Activated naive CD8-positive, alpha-beta T cell treated with anti-CD3 and anti-CD28 coated beads, Interleukin-2, amount 50 U/mL, for 24 hours (primary cell): ENCODE results near the gene PTPRT.

Experiments used
- ATAC-seq: fragments of 150-1000 bp; cut with Tn5 transposase; one replicate; pipeline ENCODE4 v1.10.0; 2021
- DNase-seq: peaks from one replicate; pipeline ENCODE4 v3.0.0; 2021
- H3K27ac Mint-ChIP-seq: one replicate; pipeline ENCODE4 v1.8.0; 2021; ENCODE audit warnings: mild to moderate bottlenecking, mixed read lengths
- H3K27me3 Mint-ChIP-seq: one replicate; pipeline ENCODE4 v1.8.0; 2021; ENCODE audit warnings: mixed read lengths
- H3K36me3 Mint-ChIP-seq: one replicate; pipeline ENCODE4 v1.8.0; 2021; ENCODE audit warnings: low read depth, mixed read lengths
- H3K4me1 Mint-ChIP-seq: one replicate; pipeline ENCODE4 v1.8.0; 2021; ENCODE audit warnings: mixed read lengths
- H3K4me3 Mint-ChIP-seq: one replicate; pipeline ENCODE4 v1.8.0; 2021; ENCODE audit warnings: mild to moderate bottlenecking, moderate library complexity, mixed read lengths
- H3K9me3 Mint-ChIP-seq: one replicate; pipeline ENCODE4 v1.8.0; 2021; ENCODE audit warnings: mixed read lengths

PTPRT gene

GRCh38 chr20:42576167-42576566, 613.5 kb downstream of the PTPRT start:
- no peak for DNase-seq
- no peak overlapping the region for H3K4me3 Mint-ChIP-seq
- no peak for ATAC-seq
- H3K36me3 Mint-ChIP-seq: no peaks in the 10 kb centered on the region
- H3K4me1 Mint-ChIP-seq: no peaks in the 10 kb centered on the region
- H3K27me3 Mint-ChIP-seq: no peaks in the 10 kb centered on the region
- H3K9me3 Mint-ChIP-seq: peaks cover 2% of the 10 kb centered on the region
- H3K27ac Mint-ChIP-seq: no peak overlapping the region

- Mint-ChIP-seq H3K27me3 (no peaks in the 10 kb centered on the region), H3K4me1 (no peaks in the 10 kb centered on the region), H3K36me3 (no peaks in the 10 kb centered on the region), H3K4me3 (no peak overlapping the region), H3K27ac (no peak overlapping the region), H3K9me3 (peaks cover 6% of the 10 kb centered on the region)
- DNase-seq: no peak
- no peak for ATAC-seq
Observed at GRCh38 chr20:42572320-42573016, 617.2 kb downstream of the PTPRT start.

- DNase-seq (no peak), ATAC-seq (no peak)
- Mint-ChIP-seq H3K9me3 (peaks cover 6% of the 10 kb centered on the region), H3K27me3 (no peaks in the 10 kb centered on the region), H3K36me3 (no peaks in the 10 kb centered on the region), H3K4me1 (no peaks in the 10 kb centered on the region), H3K4me3 (no peak overlapping the region), H3K27ac (no peak overlapping the region)
Observed at GRCh38 chr20:42567409-42567808, 622.3 kb downstream of the PTPRT start.

GRCh38 chr20:42565235-42565995, 624.3 kb downstream of the PTPRT start:
- H3K4me1 Mint-ChIP-seq: no peaks in the 10 kb centered on the region
- H3K27ac Mint-ChIP-seq: no peak overlapping the region
- no peaks in the 10 kb centered on the region for H3K36me3 Mint-ChIP-seq

GRCh38 chr20:42559665-42560064, 630.0 kb downstream of the PTPRT start:
- ATAC-seq (no peak), DNase-seq (no peak)
- Mint-ChIP-seq H3K27ac (no peak overlapping the region), H3K9me3 (no peaks in the 10 kb centered on the region), H3K4me3 (no peak overlapping the region), H3K27me3 (peaks cover 2% of the 10 kb centered on the region), H3K4me1 (no peaks in the 10 kb centered on the region), H3K36me3 (no peaks in the 10 kb centered on the region)

More at GRCh38 chr20:42565235-42565995, 624.3 kb downstream of the PTPRT start:
- no peak for DNase-seq
- no peak for ATAC-seq
- Mint-ChIP-seq H3K4me3 (no peak overlapping the region), H3K9me3 (no peaks in the 10 kb centered on the region), H3K27me3 (peaks cover 2% of the 10 kb centered on the region)

GRCh38 chr20:42556575-42556974, 633.1 kb downstream of the PTPRT start:
- H3K27ac Mint-ChIP-seq: no peak overlapping the region
- H3K9me3 Mint-ChIP-seq: no peaks in the 10 kb centered on the region
- no peak for ATAC-seq
- no peaks in the 10 kb centered on the region for H3K36me3 Mint-ChIP-seq
- no peak overlapping the region for H3K4me3 Mint-ChIP-seq
- H3K4me1 Mint-ChIP-seq: no peaks in the 10 kb centered on the region
- no peaks in the 10 kb centered on the region for H3K27me3 Mint-ChIP-seq
- DNase-seq: no peak

- no peak overlapping the region for H3K27ac Mint-ChIP-seq
- H3K36me3 Mint-ChIP-seq: no peaks in the 10 kb centered on the region
- H3K4me1 Mint-ChIP-seq: no peaks in the 10 kb centered on the region
- no peaks in the 10 kb centered on the region for H3K9me3 Mint-ChIP-seq
- no peak overlapping the region for H3K4me3 Mint-ChIP-seq
- no peak for ATAC-seq
- H3K27me3 Mint-ChIP-seq: no peaks in the 10 kb centered on the region
- DNase-seq: no peak
Observed at GRCh38 chr20:42553374-42553773, 636.3 kb downstream of the PTPRT start.

- ATAC-seq (no peak), DNase-seq (no peak)
- Mint-ChIP-seq H3K9me3 (no peaks in the 10 kb centered on the region), H3K27ac (no peak overlapping the region), H3K4me1 (no peaks in the 10 kb centered on the region), H3K36me3 (no peaks in the 10 kb centered on the region), H3K27me3 (no peaks in the 10 kb centered on the region), H3K4me3 (no peak overlapping the region)
Observed at GRCh38 chr20:42549496-42549895, 640.2 kb downstream of the PTPRT start.

GRCh38 chr20:42544926-42545325, 644.8 kb downstream of the PTPRT start:
- Mint-ChIP-seq H3K27me3 (no peaks in the 10 kb centered on the region), H3K9me3 (peaks cover 3% of the 10 kb centered on the region), H3K4me1 (no peaks in the 10 kb centered on the region), H3K4me3 (no peak overlapping the region), H3K36me3 (no peaks in the 10 kb centered on the region), H3K27ac (no peak overlapping the region)
- DNase-seq (no peak), ATAC-seq (no peak)

- DNase-seq (no peak), ATAC-seq (no peak)
- Mint-ChIP-seq H3K27ac (no peak overlapping the region), H3K9me3 (no peaks in the 10 kb centered on the region), H3K4me1 (no peaks in the 10 kb centered on the region), H3K4me3 (no peak overlapping the region), H3K27me3 (no peaks in the 10 kb centered on the region), H3K36me3 (no peaks in the 10 kb centered on the region)
Observed at GRCh38 chr20:42532831-42533230, 656.9 kb downstream of the PTPRT start.

GRCh38 chr20:42531508-42531961, 658.2 kb downstream of the PTPRT start:
- Mint-ChIP-seq H3K4me1 (no peaks in the 10 kb centered on the region), H3K9me3 (no peaks in the 10 kb centered on the region), H3K4me3 (no peak overlapping the region), H3K27ac (no peak overlapping the region), H3K36me3 (no peaks in the 10 kb centered on the region), H3K27me3 (no peaks in the 10 kb centered on the region)
- no peak for ATAC-seq
- no peak for DNase-seq

- no peak for DNase-seq
- Mint-ChIP-seq H3K27ac (no peak overlapping the region), H3K4me3 (no peak overlapping the region), H3K27me3 (no peaks in the 10 kb centered on the region), H3K36me3 (no peaks in the 10 kb centered on the region), H3K9me3 (no peaks in the 10 kb centered on the region), H3K4me1 (no peaks in the 10 kb centered on the region)
- no peak for ATAC-seq
Observed at GRCh38 chr20:42530855-42531448, 658.8 kb downstream of the PTPRT start.

GRCh38 chr20:42530191-42530590, 659.5 kb downstream of the PTPRT start:
- H3K36me3 Mint-ChIP-seq: no peaks in the 10 kb centered on the region
- no peak for ATAC-seq
- no peaks in the 10 kb centered on the region for H3K27me3 Mint-ChIP-seq
- H3K4me3 Mint-ChIP-seq: no peak overlapping the region
- H3K9me3 Mint-ChIP-seq: peaks cover 4% of the 10 kb centered on the region
- H3K4me1 Mint-ChIP-seq: no peaks in the 10 kb centered on the region
- DNase-seq: no peak
- no peak overlapping the region for H3K27ac Mint-ChIP-seq

- ATAC-seq (no peak), DNase-seq (no peak)
- no peak overlapping the region for H3K4me3 Mint-ChIP-seq
- no peaks in the 10 kb centered on the region for H3K36me3 Mint-ChIP-seq
- no peak overlapping the region for H3K27ac Mint-ChIP-seq
- peaks cover 12% of the 10 kb centered on the region for H3K9me3 Mint-ChIP-seq
- no peaks in the 10 kb centered on the region for H3K27me3 Mint-ChIP-seq
- no peaks in the 10 kb centered on the region for H3K4me1 Mint-ChIP-seq
Observed at GRCh38 chr20:42524058-42524457, 665.6 kb downstream of the PTPRT start.

- Mint-ChIP-seq H3K4me1 (no peaks in the 10 kb centered on the region), H3K36me3 (no peaks in the 10 kb centered on the region)
Observed at GRCh38 chr20:42516692-42517091, 673.0 kb downstream of the PTPRT start.

More at GRCh38 chr20:42516692-42517091, 673.0 kb downstream of the PTPRT start:
- H3K4me3 Mint-ChIP-seq: no peak overlapping the region
- H3K27ac Mint-ChIP-seq: no peak overlapping the region
- no peaks in the 10 kb centered on the region for H3K9me3 Mint-ChIP-seq
- no peaks in the 10 kb centered on the region for H3K27me3 Mint-ChIP-seq
- no peak for DNase-seq
- no peak for ATAC-seq
